ENCODE data around the gene ZNF335.

- no peak for TF ChIP-seq MAX (IDR thresholded peaks at IDR 0.05)
- no peak for TF ChIP-seq YY1 (IDR thresholded peaks at IDR 0.05; ENCODE audit: low read depth)
- no peak for TF ChIP-seq REST (IDR thresholded peaks at IDR 0.05; ENCODE audit: low read depth)
- no peak for TF ChIP-seq RAD21 (IDR thresholded peaks at IDR 0.05; ENCODE audit: low read depth)
- no peak for TF ChIP-seq TCF12 (IDR thresholded peaks at IDR 0.05; ENCODE audit: low read depth)
- TF ChIP-seq CREB1 (IDR thresholded peaks at IDR 0.05; ENCODE audit: low read depth), result no peak
- TF ChIP-seq EGR1 (IDR thresholded peaks at IDR 0.05), result no peak
- no peak for TF ChIP-seq CEBPB (IDR thresholded peaks at IDR 0.05)
- TF ChIP-seq USF1 (IDR thresholded peaks at IDR 0.05), result 0 out of 2 replicates have a peak, but pooled peaks have one; percentile 4
- no peak for TF ChIP-seq EP300 (IDR thresholded peaks at IDR 0.05; ENCODE audit: borderline replicate concordance)
Measured at GRCh38 chr20:45983279-45983743, 11.3 kb upstream of the ZNF335 start.

All from Ishikawa (cell line).